NCI-H1694 treated with DMSO at 0.1 percent for 48 hours (cell line): ENCODE measurements around the gene C10orf105.

Experiments used
- DNase-seq: peaks from one replicate; lab custom pipeline; 2025; lab: John Stamatoyannopoulos, UW

The C10orf105 gene

DNA sequence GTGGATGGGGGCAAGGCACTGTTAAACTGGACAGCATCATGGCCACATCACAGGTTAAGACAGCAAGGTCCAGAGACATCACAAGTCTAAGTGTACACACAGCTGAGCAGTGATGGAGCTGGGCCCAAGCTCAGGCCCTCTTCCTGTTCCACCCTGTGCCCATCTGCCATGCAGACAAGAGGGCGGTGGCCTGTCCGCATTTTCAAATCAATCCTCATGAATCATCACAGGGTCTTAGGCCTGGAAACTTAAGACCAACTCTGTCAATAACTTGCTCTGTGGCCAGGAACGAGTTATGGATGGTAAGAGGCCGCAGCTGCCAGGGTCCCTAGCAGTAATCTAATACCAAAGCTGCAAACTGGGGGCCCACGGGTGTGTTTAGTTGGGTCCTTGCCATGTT lies 3.2 kb downstream of the C10orf105 start:
- DNase-seq: no peak

DNA sequence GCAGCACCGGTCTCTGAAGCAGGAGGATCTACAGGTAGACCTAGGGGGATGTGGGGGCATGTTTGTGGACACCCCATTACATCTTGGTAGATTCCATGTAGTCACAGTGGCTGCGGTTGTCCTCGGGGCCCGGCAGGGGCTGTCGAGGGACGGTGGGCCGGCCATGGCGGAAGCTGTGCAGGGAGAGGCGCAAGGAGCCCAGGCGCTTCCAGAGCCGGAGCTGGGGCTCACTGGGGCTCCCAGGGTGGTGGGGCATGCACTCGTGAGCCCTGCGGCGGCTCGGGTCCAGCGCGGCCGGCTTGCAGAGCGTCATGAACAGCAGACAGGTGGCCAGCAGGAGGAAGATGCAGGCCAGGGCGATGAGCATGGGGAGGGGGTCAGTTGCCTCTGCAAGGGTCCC lies 3.7 kb downstream of the C10orf105 start:
- no peak for DNase-seq

DNA sequence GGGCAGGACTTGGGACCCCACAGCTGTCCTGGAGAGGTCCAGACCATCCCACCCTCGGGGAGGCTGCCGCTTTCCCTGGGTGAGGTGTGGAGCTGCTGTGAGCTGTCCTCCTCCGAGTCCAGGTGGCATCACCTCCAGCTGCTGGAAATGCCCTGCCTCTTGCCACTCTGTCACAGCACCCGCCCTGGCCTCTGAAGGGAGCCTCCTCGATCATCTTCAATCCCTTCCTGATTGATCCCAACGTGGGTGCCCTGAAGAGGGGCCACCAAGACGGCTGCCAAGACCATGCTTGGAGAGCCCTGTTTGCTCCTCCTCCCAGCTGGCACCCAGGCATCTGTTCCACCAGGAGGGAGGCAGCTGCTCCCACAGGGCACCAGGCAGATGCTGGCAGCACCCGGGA lies 4.6 kb downstream of the C10orf105 start:
- peak; percentile 31 for DNase-seq

DNA sequence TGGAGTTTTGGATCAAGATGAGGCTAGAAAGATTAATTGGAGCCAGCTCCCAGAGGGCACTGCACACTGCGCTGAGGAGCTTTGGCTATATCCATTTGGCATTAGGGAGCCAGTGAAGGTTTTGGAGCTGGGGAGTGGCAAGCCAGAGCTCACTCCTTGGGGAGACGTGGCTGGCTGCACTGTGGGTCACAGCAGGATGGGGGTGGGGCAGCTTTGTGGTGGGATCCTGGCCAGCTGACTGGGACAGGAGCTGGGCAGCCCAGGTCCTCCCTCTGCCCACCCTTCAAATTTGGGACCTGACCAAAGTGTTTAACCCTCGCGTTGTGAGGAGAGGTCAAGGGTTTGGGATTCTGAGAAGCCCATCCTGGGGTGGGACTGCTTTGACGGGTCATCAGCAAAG lies 5.0 kb downstream of the C10orf105 start:
- DNase-seq: no peak

DNA sequence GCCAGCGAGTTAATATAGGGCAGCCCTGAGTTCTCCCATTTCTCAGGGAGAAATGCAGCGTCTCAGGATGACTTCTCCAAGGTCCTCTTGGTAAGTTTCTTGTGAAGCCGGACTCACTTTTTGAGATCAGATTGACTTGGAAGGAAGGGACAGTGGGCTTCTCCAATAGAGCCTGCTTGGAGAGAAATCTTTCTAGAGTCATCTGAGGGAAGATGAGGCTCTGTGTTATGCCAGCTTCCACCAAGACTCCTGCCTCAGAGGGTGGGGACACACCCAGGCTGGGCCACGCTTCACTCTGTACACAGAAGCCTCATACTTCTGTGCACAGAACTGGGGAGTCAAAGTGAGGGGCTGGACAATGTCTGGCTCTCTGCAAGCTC lies 5.6 kb downstream of the C10orf105 start:
- DNase-seq: no peak

DNA sequence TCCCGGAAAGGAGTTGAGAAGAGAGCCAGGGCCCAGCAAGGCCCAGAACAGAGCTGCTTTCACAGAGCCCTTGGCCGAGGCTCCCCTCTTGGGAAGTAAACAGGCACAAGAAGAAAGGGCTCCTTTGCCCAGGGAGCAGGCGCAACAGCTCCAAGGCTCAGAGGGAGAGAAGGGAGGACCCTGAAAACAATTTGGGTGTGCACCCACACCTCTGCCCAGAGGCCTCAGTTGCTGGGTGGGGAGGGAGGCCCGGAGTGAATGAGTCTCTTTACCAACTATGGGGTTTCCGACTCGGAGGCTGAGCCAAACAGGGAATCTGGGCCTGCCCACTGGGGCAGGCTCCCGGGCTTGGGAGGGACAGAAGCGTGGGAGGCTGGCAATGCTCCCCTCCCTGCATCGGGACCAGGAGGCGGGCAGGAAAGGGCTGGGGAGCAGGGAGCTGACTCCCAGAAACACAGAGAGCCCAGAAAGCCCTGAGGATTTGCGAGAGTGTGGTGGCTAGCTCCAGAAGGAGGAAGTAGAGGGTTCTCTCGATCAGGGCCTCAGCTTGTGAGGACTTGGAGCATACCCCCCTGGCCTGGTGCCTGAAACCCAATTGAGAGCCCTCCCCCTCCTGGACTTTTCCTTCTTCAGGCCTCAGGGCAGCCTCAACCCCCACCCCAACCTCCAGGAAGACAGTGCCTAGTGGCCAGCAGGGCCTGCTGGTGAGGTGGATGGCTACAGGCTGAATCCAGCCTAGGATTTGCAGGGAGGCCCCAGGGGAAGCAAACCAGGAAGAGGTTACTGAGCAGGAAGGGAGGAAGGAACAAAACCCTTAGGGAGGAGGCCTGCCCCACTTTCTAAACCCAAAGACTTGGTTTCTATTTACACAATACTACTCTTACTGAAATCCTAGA lies 6.2 kb downstream of the C10orf105 start:
- no peak for DNase-seq

DNA sequence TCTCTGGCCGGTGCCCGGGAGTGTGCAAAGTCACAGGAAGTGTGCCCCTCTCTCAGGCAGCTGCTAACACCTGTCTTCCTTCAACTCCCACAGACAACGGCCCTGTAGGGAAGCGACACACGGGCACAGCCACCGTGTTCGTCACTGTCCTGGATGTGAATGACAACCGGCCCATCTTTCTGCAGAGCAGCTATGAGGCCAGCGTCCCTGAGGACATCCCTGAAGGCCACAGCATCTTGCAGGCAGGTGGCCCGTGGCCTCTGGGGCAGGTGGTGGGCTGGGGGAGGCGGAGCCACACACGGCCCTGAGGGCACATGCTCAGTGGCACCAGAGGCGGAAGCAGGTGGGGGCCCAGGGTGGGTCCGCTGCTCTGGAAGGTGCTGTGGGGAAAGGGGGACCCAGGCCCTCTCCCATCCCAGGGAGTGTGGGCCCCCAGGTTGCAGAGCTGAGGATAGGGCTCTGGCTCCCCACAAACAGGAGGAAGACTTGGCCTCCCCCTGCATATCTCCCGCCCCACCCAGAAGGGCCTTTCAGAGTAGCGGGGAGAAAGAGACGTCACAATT lies 6.9 kb downstream of the C10orf105 start:
- no peak for DNase-seq

DNA sequence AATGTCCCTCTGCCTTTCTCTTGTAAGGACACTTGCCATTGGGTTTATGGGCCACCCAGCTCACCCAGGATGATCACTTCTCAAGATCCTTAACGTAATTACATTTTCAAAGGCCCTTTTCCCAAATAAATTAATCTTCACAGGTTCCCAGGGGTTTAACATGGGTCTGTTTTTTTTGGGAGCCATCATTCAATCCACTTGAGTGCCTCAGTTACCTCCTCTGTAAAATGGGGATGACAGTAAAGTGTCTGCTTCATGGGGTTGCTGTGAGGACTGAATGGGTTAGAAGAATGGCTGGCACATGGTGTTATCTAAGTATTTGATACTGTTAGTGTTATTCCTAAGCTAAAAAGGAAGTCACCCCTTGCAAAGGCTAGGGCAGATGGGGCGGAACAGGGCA lies 7.4 kb downstream of the C10orf105 start:
- DNase-seq: no peak

DNA sequence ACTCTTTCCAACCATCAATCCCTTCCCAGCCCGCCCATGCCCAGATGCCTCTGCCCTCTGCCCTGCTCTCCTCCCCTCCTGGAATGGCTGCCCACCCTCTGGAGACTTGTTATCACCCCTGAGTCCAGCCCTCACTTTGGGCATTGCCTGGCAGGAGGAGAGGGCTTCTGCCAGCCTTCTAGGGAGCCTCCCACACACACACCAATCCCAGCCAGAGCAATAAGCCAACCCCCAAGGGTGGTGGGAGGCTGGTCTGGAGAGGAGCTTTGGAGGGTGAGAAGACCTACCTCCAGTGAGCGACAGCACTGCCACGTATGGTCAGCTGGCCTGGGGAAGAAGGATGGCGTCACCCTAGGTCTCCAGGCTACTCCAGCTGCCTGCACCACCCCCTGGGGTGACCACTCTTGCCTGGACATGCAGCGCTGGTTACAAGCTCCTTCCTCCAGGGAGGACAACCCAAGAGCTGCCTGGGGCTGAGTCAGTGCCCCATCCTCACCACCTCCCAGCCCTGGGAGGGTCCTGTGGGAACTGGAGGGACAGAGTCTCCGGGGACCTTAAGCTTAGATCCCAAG lies 8.4 kb downstream of the C10orf105 start:
- DNase-seq: no peak

DNA sequence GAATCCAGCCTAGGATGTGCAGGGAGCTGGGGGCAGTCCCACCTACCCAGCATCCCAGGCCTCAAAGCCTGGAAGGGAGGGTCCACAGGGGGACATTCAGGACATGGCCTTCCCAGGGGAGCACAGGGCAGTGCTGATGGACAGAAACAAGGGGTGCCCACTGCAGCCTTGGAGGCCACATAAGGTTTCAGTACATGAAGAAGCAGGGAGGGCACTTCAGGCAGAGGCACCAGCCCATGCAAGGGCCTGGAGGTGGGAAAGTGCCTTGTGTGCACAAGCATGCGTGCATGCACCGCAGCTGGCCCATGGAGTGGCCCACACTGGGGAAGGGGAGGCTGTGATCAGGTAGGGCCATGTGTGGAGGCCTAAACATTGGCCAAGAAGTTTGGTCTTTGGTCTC lies 9.1 kb downstream of the C10orf105 start:
- no peak for DNase-seq

DNA sequence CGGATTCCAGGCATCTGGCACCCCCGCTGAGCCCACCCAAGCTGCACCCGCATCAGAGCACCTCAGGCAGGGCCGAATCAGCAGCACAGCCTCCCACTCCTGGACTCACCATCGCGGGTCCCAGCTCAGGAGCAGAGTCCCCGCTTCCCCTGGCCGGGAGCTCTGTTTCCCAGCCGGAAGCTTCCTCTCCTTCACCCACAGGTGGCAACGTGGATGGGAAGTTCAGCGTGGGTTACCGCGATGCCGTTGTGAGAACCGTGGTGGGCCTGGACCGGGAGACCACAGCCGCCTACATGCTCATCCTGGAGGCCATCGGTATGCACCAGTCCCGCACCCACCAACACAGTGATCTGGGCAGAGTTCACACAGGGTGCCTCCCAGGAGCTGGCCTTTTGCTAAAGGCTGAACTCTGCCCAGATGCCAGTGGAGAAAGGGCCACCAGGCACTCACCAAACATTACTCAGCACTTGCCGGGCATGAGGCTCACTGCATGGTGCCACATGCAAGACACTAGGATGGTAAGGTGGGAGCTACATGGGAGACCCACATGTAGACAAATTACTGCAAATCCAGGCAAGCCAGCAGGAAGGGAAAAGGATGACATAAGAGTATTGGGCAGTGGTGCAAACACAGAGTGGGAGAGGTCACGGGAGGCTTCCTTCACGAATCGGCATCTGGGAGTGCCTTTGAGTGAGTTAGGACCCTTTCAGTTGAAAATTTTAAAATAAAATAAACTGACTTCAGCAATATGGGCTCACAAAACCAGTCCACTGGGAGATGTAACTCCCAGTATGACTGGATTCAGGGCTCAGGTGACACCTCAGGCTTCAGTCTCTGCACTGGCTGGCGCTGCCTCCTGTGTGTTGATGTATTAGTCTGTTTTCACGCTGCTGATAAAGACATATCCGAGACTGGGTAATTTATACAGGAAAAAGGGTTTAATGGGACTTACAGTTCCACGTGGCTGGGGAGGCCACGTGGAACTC lies 10.4 kb downstream of the C10orf105 start:
- no peak for DNase-seq

DNA sequence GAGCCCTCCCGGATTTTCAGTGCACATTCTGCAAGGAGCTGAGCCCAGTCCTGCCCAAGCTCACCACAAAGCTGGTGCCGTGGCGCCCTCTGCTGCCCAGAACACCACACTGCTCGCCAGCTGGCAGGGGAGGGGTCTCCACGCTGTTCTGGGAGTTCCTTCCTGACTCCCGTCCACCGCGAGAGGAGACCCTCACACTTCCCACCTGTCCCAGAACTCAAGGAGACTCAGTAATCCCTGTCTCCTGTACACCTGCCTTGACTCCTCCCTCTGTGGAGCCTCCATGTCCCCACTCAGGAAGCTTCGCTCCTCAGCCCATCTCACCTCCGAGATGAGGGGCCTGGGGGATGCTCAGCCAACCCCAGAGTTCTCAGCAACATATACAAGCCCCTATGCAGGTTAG lies 11.3 kb downstream of the C10orf105 start:
- DNase-seq: peak; percentile 49

DNA sequence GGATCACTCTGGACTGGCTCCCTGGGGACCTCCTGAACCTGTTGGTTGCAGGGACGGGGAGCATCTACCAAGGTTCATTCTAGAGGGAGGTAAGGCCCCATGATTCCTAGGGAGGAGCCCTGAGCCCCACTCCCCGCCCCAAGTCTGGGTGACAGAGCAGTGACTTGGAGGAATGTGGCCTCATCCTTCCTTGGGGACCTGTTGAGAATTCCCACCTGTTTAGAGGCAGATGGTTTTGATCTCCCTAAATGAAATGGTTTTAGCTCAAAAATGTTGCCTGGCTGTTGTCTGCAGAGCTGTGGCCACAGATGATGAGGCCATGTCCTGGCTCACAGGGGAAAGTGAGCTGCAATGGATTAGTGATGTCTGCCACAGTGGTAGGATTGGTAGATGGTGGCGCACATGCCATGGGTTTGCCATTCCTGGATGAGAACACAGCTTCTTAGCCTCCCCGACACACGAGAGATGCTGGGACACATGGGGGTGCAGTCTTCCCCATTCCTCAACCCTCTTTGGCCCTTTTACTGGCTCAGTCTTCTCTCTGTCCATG lies 12.3 kb downstream of the C10orf105 start:
- DNase-seq: no peak

DNA sequence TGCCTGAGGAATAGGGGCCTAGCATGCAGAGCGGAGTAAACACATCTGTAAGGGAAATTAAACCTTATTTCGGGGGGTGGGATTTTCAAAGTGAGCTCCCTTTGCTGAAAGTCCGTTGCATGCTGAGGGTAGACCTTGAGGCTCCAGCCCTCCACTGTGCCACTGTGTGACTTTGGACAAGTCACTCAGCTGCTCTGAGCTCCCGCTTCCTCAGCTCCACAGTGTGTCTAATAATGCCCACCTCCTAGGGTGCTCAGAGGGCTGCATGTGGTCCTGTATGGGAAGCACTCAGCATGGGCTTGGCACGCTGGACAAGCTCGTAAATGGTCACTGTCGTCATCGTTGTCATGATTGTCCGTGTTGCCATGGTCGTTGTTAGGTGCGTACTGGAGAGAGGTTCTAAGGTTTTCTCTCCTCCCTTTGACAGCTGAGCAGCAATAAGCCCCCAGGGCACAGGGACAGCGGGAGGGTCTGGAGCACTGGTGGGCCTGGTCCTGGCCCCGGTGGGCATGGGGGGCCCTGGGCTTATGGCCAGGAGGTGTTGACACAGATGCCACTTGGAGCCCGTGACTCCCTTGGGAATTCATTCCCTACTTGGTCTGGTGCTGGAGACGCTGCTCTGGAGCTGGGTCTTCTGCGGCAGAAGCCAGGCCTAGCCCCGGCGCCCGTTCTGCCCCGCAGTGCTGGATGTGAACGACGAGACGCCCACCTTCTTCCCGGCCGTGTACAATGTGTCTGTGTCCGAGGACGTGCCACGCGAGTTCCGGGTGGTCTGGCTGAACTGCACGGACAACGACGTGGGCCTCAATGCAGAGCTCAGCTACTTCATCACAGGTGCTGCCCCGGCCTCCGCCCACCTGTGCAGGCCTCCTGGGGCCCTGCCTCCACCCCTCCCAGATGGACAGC lies 13.1 kb downstream of the C10orf105 start:
- DNase-seq: no peak

DNA sequence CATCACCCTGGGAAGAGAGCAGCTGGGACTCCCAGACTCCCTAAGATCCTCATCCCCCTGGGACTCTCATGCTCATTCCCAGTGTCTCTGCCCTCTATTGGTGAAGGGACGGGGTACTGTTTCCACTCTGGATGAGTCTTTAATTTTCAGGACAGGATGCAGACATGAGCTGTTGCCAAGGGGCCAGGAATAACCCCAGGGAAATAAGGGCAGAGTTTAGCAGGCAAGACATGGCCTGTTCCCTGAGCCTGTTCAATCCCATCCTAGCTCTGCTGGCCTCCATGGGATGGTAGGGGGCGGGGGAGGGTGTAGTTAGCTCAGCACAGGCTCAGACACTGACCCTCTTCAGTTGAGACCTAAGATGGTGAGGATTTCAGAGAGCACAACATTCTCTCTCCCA lies 14.0 kb downstream of the C10orf105 start:
- no peak for DNase-seq

DNA sequence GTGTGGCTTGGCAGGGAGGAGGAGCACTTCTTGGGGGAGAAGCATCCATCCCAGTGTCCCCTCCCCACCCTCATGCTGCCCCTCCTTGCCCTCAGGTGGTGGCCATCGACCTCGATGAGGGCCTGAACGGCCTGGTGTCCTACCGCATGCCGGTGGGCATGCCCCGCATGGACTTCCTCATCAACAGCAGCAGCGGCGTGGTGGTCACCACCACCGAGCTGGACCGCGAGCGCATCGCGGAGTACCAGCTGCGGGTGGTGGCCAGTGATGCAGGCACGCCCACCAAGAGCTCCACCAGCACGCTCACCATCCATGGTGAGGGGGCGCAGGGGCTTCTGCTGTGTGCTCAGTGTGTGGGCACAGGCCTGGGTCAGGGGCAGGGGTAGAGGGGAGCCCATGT lies 14.8 kb downstream of the C10orf105 start:
- DNase-seq: no peak

DNA sequence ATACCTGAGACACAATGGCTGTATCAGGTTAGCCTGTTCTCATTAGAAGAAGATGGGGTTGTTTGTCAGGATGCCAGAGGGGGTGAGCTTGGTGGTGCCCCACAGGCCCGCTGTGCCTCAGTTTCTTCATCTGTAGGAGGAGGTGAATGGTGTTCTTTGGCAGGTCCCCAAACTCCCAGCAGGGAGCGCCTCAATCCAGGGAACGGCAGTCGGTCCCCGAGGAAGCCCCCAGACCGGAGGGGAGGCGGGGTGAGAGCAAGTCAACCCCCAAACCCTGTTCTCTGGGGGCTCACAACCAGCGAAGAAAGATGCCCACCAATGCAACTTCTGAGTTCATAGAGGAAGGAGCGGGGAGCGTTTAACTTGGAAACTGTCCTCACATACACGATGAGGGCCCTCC lies 16.0 kb downstream of the C10orf105 start:
- no peak for DNase-seq

DNA sequence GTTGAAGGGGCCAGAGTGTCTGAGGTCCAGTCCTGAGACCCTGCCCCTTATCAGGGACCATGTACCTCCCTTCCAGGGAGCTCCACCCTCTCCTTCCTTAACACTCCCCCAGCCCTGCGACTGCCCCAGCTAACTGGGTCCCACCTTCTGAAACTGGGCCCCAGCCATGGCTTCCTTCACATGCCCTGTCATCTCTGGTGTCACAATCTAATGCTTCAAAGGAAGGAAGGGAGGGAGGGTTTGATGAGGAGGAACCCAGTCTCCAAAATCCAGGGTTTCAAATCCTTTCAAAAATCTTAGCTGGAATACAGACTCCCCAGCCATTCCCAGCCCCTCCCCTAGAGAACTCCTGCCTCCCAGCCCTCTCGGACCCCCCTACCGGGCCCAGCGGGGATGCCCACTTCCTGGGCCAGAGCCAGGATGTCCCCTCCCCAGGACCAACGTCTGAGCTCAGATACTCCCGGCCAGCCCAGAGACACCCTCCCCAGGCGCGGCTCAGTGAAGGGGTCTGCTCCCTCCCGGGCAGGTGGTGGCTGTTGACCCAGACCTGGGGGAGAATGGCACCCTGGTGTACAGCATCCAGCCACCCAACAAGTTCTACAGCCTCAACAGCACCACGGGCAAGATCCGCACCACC lies 18.0 kb downstream of the C10orf105 start:
- DNase-seq: no peak

DNA sequence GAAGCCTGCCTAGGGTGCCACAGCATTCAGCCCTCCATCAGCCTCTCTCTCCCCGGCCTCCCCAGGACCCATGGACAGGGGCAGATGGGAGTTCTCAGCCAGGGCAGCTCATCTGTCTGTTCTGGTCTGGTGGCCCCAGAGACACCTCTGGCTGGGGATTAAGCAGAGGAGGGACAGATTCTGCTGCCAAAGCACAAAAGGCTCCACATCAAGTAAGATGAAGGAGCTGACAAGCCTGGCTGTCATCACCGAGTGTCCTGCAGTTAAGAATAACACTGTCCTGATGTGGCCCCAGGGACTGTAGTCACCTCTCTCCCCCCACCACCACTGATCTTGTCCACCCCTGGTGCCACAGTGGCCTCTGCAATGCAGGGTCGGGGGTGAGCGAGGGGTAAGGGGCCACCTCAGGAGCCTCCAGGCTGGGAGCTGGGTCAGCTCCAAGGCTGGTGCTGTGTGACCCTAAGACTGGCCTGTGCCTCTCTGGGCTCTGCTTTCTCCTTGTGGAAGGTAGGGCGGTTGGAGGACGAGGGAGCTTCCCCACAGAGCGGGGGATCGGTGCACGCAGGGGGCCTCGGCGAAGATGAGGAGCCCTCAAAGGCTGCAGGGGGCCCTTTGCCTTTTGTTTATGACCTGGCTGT lies 18.7 kb downstream of the C10orf105 start:
- DNase-seq: no peak

DNA sequence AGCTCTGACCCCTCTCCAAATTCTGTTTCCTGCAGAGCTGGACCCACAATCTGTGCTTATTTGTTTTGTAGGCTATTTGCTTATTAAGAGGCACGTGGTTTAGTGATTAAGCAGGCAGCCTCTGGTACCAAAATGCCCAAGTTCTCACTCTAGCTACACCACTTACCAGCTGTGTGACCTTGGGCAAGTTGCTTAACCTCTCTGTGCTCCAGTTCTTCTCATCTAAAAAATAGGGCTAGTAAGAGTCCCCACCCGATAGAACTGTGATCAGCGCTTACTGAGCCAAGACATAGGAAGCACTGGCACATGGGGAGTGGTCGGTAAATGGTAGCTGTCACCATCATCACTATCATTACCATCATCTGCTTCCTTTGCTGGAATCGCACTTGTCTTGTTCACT lies 20.8 kb downstream of the C10orf105 start:
- no peak for DNase-seq
